Measurements from ENCODE around the gene S100A4. TPM values are rescaled to one million over a fixed set of nuclear protein-coding genes. Genes with fewer than 3 reads are reported as not detected.

S100A4 gene
- total RNA-seq, 1 experiment from 2014 or later = 384 TPM

- H3K36me3 ChIP-seq (ENCODE audit: control insufficient read depth in 1 of 2, insufficient read depth in 2 of 2, low read length in 2 of 2) = no peaks in the 10 kb centered on the region
- peak within 1 kb of the TSS in 1 of 2 experiments; percentile 3; a peak in 1 of 4 replicates for H3K4me3 ChIP-seq (replicated peaks in 1 of 2; ENCODE audit: low read depth in 1 of 2, low read length in 2 of 2)
- no peaks in the 10 kb centered on the region for H4K20me1 ChIP-seq (ENCODE audit: insufficient read depth)
- ChIA-PET RAD21 (ENCODE audit: low non-redundant PET in 1 of 2, low total read pairs in 2 of 2, uncharacterized antibody in 2 of 2, unreplicated experiment in 2 of 2) (no interaction called here), CTCF (no interaction called here), POLR2A (interaction anchor here (1.1 to 8.1 kb wide), 3 partner anchors 14 to 17 kb away, joined by 3 to 78 read pairs (median 33); partner anchors contain the start of genes S100A2 and S100A6)
- H3K4me1 ChIP-seq (ENCODE audit: control insufficient read depth in 1 of 2, insufficient read depth in 2 of 2, low read length in 2 of 2) = peaks cover 74 to 95% of the 10 kb centered on the region in 2 experiments
- H3K9me2 ChIP-seq (ENCODE audit: insufficient read depth) = no peaks in the 10 kb centered on the region
- no TSS peak for BruUV-seq (replicated peaks)
- H3K27me3 ChIP-seq (ENCODE audit: insufficient read depth, low read length) = no peaks in the 10 kb centered on the region
- peak within 1 kb of the TSS; percentile 77 for H3K4me2 ChIP-seq (ENCODE audit: low read length)
- intact Hi-C loops (cut with micrococcal nuclease) = loop anchor here (1.0 kb wide), 1 partner anchor 17 kb away; no protein-coding TSS in a partner anchor
- no peak within 1 kb of the TSS for H2AFZ ChIP-seq (ENCODE audit: low read depth, low read length, poor library complexity, severe bottlenecking)
- peak; percentile 56 for ATAC-seq
- no peaks in the 10 kb centered on the region for H3K9me3 ChIP-seq (ENCODE audit: control insufficient read depth in 1 of 2, insufficient read depth in 1 of 2, low read depth in 1 of 2, low read length in 2 of 2)
- H3K27ac ChIP-seq (ENCODE audit: low read depth, low read length) = peak within 1 kb of the TSS; percentile 97
- H3K79me2 ChIP-seq (ENCODE audit: insufficient read depth, low read length) = peaks cover 14% of the 10 kb centered on the region; the same call in 1 of the 2 replicates
- H3K9ac ChIP-seq (ENCODE audit: low read length) = peak within 1 kb of the TSS; percentile 81
- DNase-seq (ENCODE audit: low read depth, low spot score) = no peak
- TF ChIP-seq ZBTB33 (IDR thresholded peaks at IDR 0.05; ENCODE audit: extremely low read depth, insufficient replicate concordance, low read length) (no peak), TCF7L2 (IDR thresholded peaks at IDR 0.05; ENCODE audit: borderline replicate concordance, extremely low read depth, insufficient read depth, insufficient read length) (peak; percentile 25), CTCF (IDR thresholded peaks at IDR 0.05 in 2 of 3, conservative IDR thresholded peaks at IDR 0.05 in 1 of 3; ENCODE audit: borderline replicate concordance in 1 of 3, insufficient read depth in 1 of 3, low read depth in 2 of 3, low read length in 2 of 3) (0 out of 6 replicates have a peak, but pooled peaks of 1 of the 3 experiments have one; percentile 14), POLR2A (IDR thresholded peaks at IDR 0.05; ENCODE audit: borderline replicate concordance, extremely low read depth, insufficient read depth, insufficient read length) (no peak), ZNF274 (IDR thresholded peaks at IDR 0.05; ENCODE audit: low read depth, low read length) (no peak), MAX (IDR thresholded peaks at IDR 0.05) (no peak), ATF3 (IDR thresholded peaks at IDR 0.05) (no peak), SP1 (IDR thresholded peaks at IDR 0.05; ENCODE audit: low read depth) (no peak), POLR2AphosphoS5 (IDR thresholded peaks at IDR 0.05; ENCODE audit: low read depth, low read length) (peak; percentile 60), EGR1 (IDR thresholded peaks at IDR 0.05; ENCODE audit: low read depth) (no peak), EZH2 (IDR thresholded peaks at IDR 0.05) (no peak), CEBPB (IDR thresholded peaks at IDR 0.05; ENCODE audit: low read depth) (no peak), SIN3A (IDR thresholded peaks at IDR 0.05; ENCODE audit: low read depth) (no peak), REST (IDR thresholded peaks at IDR 0.05; ENCODE audit: low read depth) (no peak), CBX3 (IDR thresholded peaks at IDR 0.05; ENCODE audit: low read depth) (no peak), ZFX (IDR thresholded peaks at IDR 0.05) (peak; percentile 20; the same call in 1 of the 2 replicates), EZH2phosphoT487 (IDR thresholded peaks at IDR 0.05; ENCODE audit: borderline replicate concordance) (no peak)
Measured at GRCh38 chr1:153548722-153549688, 3.4 kb upstream of the S100A4 start, which contains the start of gene S100A3. TSS of gene S100A3 (minus strand) at chr1:153549258. CDS start at chr1:153548485, 773 bp downstream.
